ENCODE results near the gene GEMIN4.
"Not testable (repeated sequence)": the region's sequence is repeated elsewhere in the genome, so short reads cannot be mapped to it uniquely, and the experiment has no call there.

Gene GEMIN4

GRCh38 chr17:699345-699744 is 52.7 kb downstream of the GEMIN4 start:
- no peak for DNase-seq

- DNase-seq: not testable (repeated sequence)
Measured at GRCh38 chr17:698096-698495, 54.0 kb downstream of the GEMIN4 start.

- no peak for DNase-seq
Measured at GRCh38 chr17:697682-698081, 54.4 kb downstream of the GEMIN4 start.

- DNase-seq: no peak
Measured at GRCh38 chr17:696369-696768, 55.7 kb downstream of the GEMIN4 start.

Data from SW 1271 (cell line).